H1 (cell line): Measurements from ENCODE around the gene ZNF219.

Experiments used
- CREB1 ChIP-seq: IDR thresholded peaks from 2 replicates; pipeline ENCODE4 v1.6.1; 2012; ENCODE audit warnings: inconsistent platforms
- SP4 ChIP-seq: IDR thresholded peaks from 2 replicates; pipeline ENCODE4 v1.6.1; 2012; ENCODE audit warnings: low read length, inconsistent platforms
- TEAD4 ChIP-seq: IDR thresholded peaks from 2 replicates; pipeline ENCODE4 v1.6.1; 2012; ENCODE audit warnings: low read depth, low read length, inconsistent platforms, mixed read lengths
- TF ChIP-seq, protein P1 (sequence below): IDR thresholded peaks from 2 replicates; pipeline ENCODE4 v1.6.1; 2012; ENCODE audit warnings: inconsistent platforms
- TF ChIP-seq, protein P2 (sequence below): IDR thresholded peaks from 2 replicates; pipeline ENCODE4 v1.6.1; 2011; ENCODE audit warnings: low read length, improper control_type of control experiment

DNA sequence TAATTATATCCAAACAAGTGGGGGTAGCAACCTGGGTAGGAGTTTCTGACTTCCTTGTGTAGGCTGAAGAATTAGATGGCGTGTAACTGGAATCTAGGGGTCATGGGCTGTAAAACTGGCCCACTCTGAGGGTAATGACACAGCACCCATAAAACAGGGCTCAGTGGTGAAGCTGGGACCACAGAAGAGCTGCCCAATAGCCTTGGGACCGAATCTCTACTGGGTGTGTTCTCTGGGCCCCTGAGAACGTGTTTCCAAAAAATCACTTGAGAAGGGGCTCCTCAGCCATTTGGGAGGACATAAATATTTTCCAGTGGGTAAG lies 37.1 kb downstream of the ZNF219 start:
- TF ChIP-seq, protein P1, sequence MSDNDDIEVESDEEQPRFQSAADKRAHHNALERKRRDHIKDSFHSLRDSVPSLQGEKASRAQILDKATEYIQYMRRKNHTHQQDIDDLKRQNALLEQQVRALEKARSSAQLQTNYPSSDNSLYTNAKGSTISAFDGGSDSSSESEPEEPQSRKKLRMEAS = no peak
- TF ChIP-seq CREB1 (no peak), TEAD4 (no peak), SP4 (no peak)
- TF ChIP-seq, protein P2, sequence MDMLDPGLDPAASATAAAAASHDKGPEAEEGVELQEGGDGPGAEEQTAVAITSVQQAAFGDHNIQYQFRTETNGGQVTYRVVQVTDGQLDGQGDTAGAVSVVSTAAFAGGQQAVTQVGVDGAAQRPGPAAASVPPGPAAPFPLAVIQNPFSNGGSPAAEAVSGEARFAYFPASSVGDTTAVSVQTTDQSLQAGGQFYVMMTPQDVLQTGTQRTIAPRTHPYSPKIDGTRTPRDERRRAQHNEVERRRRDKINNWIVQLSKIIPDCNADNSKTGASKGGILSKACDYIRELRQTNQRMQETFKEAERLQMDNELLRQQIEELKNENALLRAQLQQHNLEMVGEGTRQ = no peak
